Kidney (tissue), 14 donors: ENCODE data around the gene RPL6. TPM values are rescaled to one million over a fixed set of nuclear protein-coding genes. Genes with fewer than 3 reads are reported as not detected.

ENCODE experiments used
- DNase-seq, 5 donors: peaks; one replicate each; pipeline ENCODE4 v3.0.0-alpha.2; 2013 to 2020
- FAIRE-seq: peaks from 2 replicates; lab custom pipeline; 2012; peaks lifted over from hg19 to GRCh38; lab: Jason Lieb, UNC
- H3K27ac ChIP-seq, 2 donors: one replicate each; pipeline ENCODE4 v1.7.0; 2013; ENCODE audit warnings: low read depth in 2 of 2, low read length in 2 of 2, inconsistent platforms in 1 of 2
- H3K27me3 ChIP-seq: one replicate; pipeline ENCODE4 v1.7.1; 2013; ENCODE audit warnings: low read length, inconsistent platforms; ENCODE audit not compliant: control insufficient read depth, insufficient read depth
- H3K36me3 ChIP-seq, 3 donors: one replicate each; pipeline versions ENCODE4 v1.7.0 to v1.7.1; 2013; ENCODE audit warnings: low read length in 3 of 3, control low read depth in 1 of 3, inconsistent platforms in 1 of 3; ENCODE audit not compliant: insufficient read depth in 3 of 3, control insufficient read depth in 2 of 3
- H3K4me1 ChIP-seq, 3 donors: one replicate each; pipeline versions ENCODE4 v1.7.0 to v1.7.1; 2013; ENCODE audit warnings: low read length in 3 of 3, inconsistent platforms in 1 of 3, low read depth in 1 of 3; ENCODE audit not compliant: control insufficient read depth in 2 of 3, insufficient read depth in 2 of 3
- H3K4me3 ChIP-seq, 3 donors: one replicate each; pipeline versions ENCODE4 v1.7.0 to v1.8.1; 2013; ENCODE audit warnings: low read length in 3 of 3, control low read depth in 1 of 3, inconsistent platforms in 1 of 3
- H3K9ac ChIP-seq, 3 donors: one replicate each; pipeline versions ENCODE4 v1.7.0 to v1.7.1; 2013; ENCODE audit warnings: low read length in 3 of 3, control low read depth in 1 of 3, inconsistent platforms in 1 of 3
- H3K9me3 ChIP-seq, 3 donors: one replicate each; pipeline versions ENCODE4 v1.7.0 to v1.7.1; 2013; ENCODE audit warnings: low read length in 3 of 3, control low read depth in 1 of 3, inconsistent platforms in 1 of 3; ENCODE audit not compliant: control insufficient read depth in 2 of 3, insufficient read depth in 1 of 3
- intact Hi-C: fragments of 100-400 bp; cut with DNase I; formaldehyde crosslinking; loops from one replicate; pipeline ENCODE4 v1.11.1; 2022
- polyA plus RNA-seq: library from polyadenylated mRNA; stranded (reverse); fragments of 350-450 nt; fragmentation: Illumina TruSeq; extraction: RNeasy Lipid Tissue Mini Kit (QIAGEN cat#74804); gene quantifications from one replicate; pipeline ENCODE4 v1.2.3, GENCODE V29; 2014; ENCODE audit warnings: low read depth, low replicate concordance; ENCODE audit not compliant: insufficient read depth
- total RNA-seq: library from RNA; stranded (reverse); fragmentation: NEBNext Ultra II Directional; extraction: Animal tissue kit (Norgen Biotek cat#: 25700); gene quantifications from one replicate; pipeline ENCODE4 v1.2.1, GENCODE V29; 2021
- TF ChIP-seq, protein P1 (sequence below): IDR thresholded peaks from 3 replicates; pipeline ENCODE4 v1.5.1; 2012; ENCODE audit warnings: mild to moderate bottlenecking, moderate library complexity, borderline replicate concordance; ENCODE audit not compliant: insufficient read depth; ENCODE audit errors: extremely low read depth
- donor health status: control.
- donor health status: control.
- donor health status: control.
- donor health status: control.
- donor health status: control.
- donor health status: DM: yes; HTN: yes; CAD: no.
- donor health status: Normal renal cell carcinoma (clear cell type).

The RPL6 gene
- total and polyA plus RNA-seq, 2 donors from 2014 or later = 966 to 1,525 TPM

DNA sequence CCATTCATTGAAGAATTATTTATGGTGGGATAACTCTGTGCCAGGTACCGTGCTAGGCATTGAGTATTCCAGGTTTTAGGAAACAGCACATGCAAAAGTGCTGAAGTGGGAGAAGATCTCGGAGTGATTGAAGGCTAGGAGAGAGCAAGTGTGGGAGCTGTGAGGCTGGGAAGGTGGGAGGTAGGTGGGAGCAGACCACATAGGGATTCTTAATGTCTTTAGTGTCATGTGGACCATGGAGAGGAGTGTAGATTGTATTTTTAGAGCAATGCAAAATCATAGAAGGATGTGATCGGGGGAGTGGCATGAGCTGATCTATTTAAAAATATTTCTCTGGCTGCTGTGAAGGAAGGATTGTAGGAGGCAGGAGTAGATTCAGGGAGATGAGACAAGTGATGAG lies 14.7 kb upstream of the RPL6 start:
- intact Hi-C loops = no loop called here
- FAIRE-seq (no peak), DNase-seq (no peak)
- Histone ChIP-seq H3K36me3 (peaks cover 0 to 4% (median 0%) of the 10 kb centered on the region in 3 donors), H3K27me3 (no peaks in the 10 kb centered on the region), H3K4me1 (peaks cover 5 to 9% (median 7%) of the 10 kb centered on the region in 3 donors), H3K4me3 (no peak overlapping the region), H3K9ac (no peak overlapping the region), H3K9me3 (no peaks in the 10 kb centered on the region), H3K27ac (no peak overlapping the region)
- TF ChIP-seq, protein P1, sequence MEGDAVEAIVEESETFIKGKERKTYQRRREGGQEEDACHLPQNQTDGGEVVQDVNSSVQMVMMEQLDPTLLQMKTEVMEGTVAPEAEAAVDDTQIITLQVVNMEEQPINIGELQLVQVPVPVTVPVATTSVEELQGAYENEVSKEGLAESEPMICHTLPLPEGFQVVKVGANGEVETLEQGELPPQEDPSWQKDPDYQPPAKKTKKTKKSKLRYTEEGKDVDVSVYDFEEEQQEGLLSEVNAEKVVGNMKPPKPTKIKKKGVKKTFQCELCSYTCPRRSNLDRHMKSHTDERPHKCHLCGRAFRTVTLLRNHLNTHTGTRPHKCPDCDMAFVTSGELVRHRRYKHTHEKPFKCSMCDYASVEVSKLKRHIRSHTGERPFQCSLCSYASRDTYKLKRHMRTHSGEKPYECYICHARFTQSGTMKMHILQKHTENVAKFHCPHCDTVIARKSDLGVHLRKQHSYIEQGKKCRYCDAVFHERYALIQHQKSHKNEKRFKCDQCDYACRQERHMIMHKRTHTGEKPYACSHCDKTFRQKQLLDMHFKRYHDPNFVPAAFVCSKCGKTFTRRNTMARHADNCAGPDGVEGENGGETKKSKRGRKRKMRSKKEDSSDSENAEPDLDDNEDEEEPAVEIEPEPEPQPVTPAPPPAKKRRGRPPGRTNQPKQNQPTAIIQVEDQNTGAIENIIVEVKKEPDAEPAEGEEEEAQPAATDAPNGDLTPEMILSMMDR = no peak

DNA sequence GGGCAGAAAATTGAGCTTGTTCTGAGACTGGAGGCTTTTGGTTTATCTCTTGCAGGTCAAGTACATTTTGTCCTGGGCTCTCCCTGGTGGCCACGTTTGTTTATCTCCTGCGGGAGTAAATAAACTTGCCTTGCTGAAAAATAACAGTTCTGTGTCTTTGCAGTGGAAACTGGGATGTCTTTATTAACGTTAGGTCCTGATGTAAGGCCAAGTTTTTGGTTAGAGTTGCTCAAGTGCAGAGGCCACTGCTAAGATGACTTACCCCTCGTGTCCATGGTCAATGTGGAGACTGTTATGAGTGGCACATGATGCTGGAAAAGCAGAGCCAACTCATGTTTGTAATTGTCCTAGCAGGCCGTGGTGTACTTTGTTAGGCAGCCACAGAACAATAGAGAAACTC lies 13.1 kb upstream of the RPL6 start:
- DNase-seq = no peak
- intact Hi-C loops = no loop called here
- H3K9me3 ChIP-seq = no peaks in the 10 kb centered on the region
- peaks cover 0 to 4% (median 0%) of the 10 kb centered on the region in 3 donors for H3K36me3 ChIP-seq
- H3K27me3 ChIP-seq = no peaks in the 10 kb centered on the region
- no peak for FAIRE-seq
- peaks cover 5 to 9% (median 9%) of the 10 kb centered on the region in 3 donors for H3K4me1 ChIP-seq
- H3K9ac ChIP-seq = no peak overlapping the region
- TF ChIP-seq, protein P1 = no peak
- H3K27ac ChIP-seq = no peak overlapping the region
- no peak overlapping the region for H3K4me3 ChIP-seq

DNA sequence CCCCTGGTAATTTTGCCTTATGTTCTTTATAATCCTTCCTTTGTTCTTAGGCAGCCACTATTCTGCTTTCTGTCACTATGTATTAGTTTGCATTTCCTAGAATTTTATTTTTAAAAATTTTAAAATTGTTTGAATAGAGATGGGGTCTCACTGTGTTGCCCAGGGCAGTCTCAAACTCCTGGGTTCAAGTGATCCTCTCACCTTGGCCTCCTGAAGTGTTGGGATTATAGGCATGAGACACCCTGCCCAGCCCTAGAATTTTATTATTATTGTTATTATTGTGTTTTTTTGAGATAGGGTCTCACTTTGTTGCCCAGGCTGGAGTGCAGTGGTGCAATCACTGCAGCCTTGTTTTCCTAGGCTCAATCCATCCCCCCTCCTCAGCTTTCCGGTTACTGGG lies 12.0 kb upstream of the RPL6 start:
- FAIRE-seq = no peak
- DNase-seq = no peak
- Histone ChIP-seq H3K9ac (no peak overlapping the region), H3K4me1 (peaks cover 5 to 9% (median 9%) of the 10 kb centered on the region in 3 donors), H3K27me3 (no peaks in the 10 kb centered on the region), H3K27ac (no peak overlapping the region), H3K4me3 (no peak overlapping the region), H3K36me3 (peaks cover 0 to 4% (median 0%) of the 10 kb centered on the region in 3 donors), H3K9me3 (no peaks in the 10 kb centered on the region)
- intact Hi-C loops = no loop called here
- TF ChIP-seq, protein P1 = no peak

DNA sequence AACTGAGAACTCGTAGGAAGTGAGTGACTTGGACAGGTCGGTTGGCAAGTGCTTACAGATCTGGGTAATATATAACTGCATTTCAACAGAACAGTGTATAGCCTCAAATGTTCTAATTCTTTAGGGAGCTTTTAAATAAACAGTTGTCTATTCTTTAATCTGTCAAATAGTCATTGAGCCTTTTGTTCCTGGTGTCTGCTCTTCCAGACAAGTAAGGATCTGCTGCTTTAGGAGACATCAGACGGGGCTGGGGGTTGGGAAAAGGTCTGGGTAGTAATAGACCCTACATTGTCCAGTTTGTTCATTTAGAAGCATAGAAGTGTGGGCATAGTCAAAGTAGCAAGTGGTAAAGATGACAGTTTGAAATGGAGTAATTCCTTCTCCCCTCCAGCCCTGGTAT lies 11.3 kb upstream of the RPL6 start:
- DNase-seq (no peak), FAIRE-seq (no peak)
- Histone ChIP-seq H3K36me3 (peaks cover 0 to under 1% (median 0%) of the 10 kb centered on the region in 3 donors), H3K4me3 (no peak overlapping the region), H3K27me3 (no peaks in the 10 kb centered on the region), H3K9me3 (no peaks in the 10 kb centered on the region), H3K4me1 (peaks cover 5 to 9% (median 9%) of the 10 kb centered on the region in 3 donors), H3K27ac (no peak overlapping the region), H3K9ac (no peak overlapping the region)
- TF ChIP-seq, protein P1 = no peak
- intact Hi-C loops = no loop called here
